Stimulated activated CD4-positive, alpha-beta T cell treated with anti-CD3 and anti-CD28 coated beads, TNF-alpha, amount 100 ng/mL, for 1 hour (primary cell): ENCODE results near the gene MAFF.

Source experiments
- DNase-seq, 3 donors: peaks; one replicate each; pipeline ENCODE4 v3.0.0-alpha.2; 2020; ENCODE audit warnings: low read depth in 3 of 3, low spot score in 1 of 3

The MAFF gene

DNA sequence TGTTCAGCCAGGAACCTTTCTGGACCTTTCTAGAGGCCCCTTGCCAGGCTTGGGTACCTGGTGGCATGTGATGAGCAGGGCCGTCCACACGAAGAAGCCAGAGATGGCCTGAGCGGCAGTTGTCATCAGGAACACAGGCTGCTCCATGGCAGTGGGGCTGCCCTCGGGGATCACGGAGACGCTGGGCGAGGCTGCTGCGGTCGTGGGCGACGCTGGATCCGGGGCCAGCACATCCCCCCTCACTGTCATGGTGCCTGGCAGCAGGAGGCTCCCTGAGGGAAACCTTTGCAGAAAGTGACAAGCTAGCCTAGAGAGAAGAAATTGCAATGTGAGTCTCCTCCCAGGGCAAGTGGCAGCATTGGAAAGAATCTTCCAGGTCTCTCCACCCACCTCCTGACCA, 45.9 kb downstream of the MAFF start:
- DNase-seq = no peak

DNA sequence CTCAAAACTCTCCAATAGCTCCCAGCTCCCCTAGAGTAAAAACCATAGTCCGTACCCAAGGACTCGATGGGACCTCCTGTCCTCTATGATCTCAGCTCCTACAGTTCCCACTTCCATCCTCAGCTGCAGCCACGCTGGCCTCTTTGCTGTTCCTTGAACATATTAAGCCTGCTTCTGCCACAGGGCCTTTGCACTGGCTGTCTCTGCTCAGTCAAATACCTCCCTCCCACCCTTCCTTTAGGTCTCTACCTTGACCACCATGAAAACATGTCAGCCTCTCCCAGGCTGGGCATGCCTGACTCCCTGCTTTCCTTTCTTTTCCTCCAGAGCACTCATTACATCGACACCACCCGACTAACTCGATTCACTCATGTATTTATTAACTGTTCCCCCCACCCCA, 46.5 kb downstream of the MAFF start:
- no peak for DNase-seq

DNA sequence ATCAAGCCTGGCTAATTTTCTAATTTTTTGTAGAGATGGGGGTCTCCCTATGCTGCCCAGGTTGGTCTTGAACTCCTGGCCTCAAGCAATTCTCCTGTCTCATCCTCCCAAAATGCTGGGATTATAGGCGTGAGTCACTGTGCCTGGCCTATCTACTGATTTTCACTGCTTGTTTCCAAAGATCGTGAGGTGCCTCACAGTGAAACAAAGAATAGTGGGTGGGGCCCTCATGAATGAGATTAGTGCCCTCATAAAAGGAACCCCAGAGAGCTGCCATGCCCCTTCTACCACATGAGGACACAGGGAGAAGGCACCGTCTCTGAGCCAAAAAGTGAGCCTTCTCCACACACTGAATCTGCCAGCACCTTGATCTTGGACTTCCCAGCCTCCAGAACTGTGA, 47.5 kb downstream of the MAFF start:
- no peak for DNase-seq

- no peak for DNase-seq
Measured at GRCh38 chr22:38249803-38250642, 48.2 kb downstream of the MAFF start.

DNA sequence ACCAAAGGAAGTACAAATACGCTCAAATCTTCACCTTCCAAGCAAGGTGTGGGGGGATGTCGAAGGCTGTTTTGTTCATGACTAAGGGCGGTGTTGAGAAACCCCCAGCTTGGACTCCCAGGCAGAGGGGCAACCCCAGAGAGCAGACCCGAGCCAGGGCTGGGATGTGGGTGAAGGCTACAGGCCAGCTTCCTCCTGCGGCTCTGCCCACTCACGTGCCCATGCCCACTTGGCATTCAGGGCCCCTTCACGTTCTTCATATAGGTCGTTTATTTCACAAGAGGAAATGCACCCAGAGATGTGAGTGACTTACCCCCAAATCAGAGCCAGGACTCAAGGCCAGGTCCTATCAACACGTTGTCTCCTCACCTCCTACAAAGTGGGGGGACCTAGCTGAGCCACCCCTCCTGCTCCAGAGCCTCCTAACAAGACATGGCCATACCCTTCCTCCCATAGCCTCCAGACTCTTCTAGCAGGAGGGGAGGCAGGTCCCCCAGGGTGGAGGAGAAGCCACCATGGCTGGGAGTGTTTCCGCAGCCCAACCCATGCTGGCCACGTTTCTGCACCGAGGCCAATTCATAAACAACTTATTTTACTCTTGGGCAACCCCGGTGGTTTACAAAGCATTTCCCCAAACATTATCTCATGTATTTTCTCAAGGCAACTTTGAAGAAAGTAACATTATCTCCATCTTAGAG, 49.0 kb downstream of the MAFF start:
- no peak for DNase-seq

DNA sequence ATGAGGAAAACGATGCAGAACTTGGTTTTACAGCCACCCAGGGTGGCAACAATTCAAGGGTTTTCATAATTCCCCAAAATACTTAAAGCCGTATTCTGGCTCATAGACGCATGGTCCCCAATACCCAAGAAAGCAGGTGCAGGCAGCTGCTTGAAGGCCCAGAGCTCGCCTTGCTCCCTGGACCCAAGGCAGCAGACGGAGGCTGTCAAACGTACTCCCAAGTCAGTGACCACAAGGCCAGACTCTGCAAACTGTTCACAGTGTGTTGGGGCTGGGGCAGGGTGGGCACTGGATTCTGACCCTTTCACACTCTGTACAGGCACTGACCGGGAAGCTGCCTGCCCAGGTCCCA, 49.5 kb downstream of the MAFF start:
- no peak for DNase-seq

DNA sequence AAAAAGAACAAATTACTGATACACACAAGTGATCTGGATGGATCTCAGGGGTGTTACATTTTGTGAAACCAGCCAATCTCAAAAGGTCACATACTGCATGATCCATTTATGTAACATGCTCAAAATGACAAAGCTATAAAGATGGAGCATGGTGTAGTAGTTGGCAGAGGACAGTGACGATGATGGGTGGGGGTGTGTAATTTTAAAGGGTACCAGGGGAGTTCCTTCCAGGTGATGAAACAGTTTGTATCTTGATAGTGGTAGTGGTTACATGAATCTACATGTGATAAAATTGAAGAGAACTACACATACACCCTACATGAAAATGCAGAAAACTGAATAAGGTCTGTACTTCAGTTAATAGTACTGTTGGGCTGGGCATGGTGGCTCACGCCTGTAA, 53.9 kb downstream of the MAFF start:
- DNase-seq = no peak

DNA sequence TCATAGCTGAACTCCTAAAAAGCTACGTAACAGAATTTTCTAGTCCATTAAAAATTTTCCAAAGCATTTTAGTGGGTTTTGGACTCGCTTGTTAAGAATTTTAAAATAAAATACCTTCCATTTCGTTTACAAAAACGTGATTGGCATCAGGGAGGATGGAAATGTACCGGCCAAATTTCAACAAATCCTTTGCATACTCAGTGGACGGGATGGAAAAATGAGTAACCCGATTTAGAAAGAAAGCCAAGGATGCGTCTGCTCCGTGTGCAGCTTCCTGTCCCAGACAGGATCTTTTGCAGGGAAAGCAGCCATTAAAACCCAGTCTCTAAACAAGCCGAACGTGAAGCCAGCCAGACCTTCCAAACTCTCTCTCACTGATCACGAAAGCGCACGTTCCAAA, 55.4 kb downstream of the MAFF start:
- DNase-seq = no peak

DNA sequence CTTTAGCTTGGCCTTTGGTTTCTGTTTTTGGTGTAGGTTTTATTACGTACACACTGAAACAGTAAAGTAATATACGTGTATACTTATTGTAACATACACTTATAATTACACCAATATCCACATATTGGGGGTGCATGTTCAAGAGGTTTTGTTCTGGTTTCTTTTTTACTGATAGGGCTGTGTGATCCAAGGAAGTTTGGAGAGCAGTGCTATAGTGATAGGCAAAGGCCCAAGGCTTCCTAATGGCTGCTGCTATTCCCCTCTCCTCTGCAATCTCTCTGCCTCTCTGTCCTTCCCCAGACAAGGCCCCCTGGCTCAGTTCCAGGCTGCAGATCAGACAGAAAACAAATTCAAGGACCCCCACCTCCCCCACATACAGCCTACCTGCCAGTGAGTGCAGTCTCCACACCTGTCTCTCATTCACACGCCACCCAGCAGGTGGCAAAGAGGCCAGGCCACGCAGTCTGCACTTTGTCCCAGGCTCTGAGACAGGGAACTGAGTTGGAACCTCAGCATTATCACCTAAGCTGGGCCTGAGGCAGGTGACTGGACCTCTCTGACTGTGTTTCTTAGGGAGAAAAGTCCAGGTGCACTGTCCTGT, 56.0 kb downstream of the MAFF start:
- no peak for DNase-seq

GRCh38 chr22:38258895-38259294, 57.1 kb downstream of the MAFF start:
- DNase-seq = no peak

DNA sequence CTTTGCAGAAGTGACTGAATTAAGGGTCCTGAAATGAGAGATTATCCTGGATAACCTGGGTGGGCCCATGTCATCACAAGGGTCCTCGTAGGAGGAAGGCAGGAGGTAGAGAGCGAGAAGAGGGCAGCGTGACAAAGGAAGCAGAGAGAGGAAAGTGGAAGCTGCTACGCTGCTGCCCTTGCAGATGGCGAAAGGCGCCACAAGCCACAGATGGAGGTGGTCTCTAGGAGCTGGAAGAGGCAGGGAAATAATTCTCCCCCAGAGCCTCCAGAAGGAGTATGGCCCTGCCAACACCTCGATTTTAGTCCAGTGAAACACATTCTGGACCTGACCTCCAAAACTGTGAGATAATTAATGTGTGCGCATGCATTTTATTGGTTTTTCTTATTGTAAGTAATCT, 57.6 kb downstream of the MAFF start:
- no peak for DNase-seq

DNA sequence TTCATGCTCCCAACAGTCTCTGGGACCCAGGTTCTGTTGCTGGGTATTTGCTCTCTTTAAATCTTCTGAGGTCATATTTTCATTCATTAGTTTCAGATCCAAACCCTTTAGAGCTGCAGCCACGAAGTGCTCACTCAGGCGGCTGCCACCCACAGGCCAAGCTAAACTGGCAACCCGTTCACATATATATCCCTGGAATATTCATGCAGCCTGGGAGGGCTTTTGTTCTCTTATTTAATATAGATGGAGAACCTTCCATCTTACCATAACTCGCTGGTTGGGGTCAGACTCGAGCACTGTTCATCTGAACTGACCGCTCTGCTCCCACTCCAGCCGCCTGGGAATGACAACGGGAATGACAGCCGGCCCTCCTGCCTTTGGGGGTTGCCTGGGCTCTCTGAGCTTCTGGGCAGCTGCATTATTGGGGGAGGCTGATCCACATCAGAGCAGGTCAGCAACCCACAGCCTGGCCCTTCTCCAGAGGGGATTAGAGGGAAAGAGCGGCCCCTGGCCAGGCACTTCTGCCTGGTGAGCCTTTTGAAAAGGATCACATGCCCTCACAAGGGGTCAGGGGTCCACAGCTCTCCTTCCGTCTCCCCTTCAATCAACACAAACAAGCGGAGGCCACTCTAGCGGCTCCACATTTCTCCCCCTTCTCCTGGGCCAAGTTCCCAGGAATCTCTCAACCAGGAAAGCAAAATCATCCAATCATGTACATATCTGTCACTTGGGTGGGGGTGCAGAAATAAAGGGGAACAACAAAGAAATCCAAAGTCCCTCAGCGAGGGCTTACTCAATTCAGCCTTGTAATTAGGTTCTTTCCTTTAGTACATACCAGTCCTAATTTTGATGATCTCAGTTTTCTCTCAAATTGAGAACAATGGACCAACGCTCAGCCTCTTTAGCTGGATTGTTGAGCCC, 59.2 kb downstream of the MAFF start:
- DNase-seq = no peak

DNA sequence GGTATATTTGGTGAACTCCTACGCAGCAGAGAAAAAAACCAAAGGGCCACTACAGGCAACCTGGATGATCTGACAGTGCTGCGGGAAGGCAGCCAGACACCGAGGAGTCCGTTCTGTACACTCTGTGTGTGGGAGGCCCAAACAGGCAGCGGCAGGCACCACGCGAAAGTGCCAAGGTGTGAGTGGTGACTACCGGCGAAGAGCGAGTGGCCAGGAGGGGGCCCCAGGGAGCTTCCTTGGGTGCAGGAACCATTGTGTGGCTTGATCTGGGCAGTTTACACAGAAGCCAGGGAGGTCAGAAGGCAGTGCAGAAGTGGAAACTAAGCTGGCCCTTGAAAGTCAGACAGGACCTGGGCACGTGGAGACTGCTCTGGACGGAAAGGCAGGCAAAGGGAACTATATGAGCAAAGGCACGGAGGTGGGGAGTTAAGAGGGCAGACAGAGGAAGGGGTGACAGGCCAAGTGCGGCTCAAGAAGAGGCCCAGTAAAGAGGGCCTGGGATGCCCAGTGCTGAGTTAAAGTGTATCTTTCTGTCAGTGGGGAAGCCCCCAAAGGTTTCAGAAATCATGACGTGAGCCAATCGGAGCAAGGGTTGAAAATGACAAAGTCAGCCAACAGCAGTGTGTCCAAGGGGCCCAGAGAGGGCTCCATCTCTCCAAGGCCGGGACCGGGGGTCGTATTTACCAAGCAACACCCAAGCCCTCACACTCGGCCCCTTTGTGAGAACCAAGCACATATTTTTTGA, 60.4 kb downstream of the MAFF start:
- DNase-seq = peak in 1 of 3 donors; percentile 18

DNA sequence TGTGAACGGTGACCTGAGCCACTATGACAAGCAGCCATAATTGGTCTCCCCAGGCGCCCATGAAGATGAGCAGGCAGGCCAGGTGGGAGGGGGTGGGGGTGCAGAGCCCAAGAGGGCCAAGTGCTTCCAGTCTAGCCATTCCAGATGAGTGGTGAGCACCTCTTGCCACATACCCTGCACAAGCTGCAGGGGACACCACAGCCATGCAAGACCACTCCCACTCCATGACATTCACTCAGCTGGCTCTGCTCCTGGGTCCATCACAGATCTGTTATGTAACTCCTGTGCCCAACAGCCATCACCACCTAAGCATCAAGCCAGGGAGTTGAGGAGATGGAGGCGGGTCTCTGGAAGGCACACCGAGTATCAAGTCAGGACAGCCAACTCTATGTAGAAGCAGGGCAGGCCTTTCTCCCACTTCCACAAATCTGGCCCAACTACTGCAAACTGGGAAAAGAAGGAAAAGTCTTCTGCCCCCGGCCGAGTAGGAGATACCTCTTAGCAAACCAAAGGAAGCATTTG, 62.6 kb downstream of the MAFF start:
- DNase-seq = no peak
